A549 (cell line): Measurements from ENCODE around the gene MAP3K14.

ENCODE experiments used
- BCL3 ChIP-seq: fragments of >200 bp; sonication (Bioruptor Twin); formaldehyde crosslinking; IDR thresholded peaks from 3 replicates; pipeline ENCODE4 v1.6.1; 2016
- BHLHE40 ChIP-seq: IDR thresholded peaks from 2 replicates; pipeline ENCODE4 v1.6.1; 2012; ENCODE audit warnings: low read depth, low read length, inconsistent platforms
- CTCF ChIP-seq: fragments of >200 bp; sonication (Bioruptor Twin); formaldehyde crosslinking; IDR thresholded peaks from 3 replicates; pipeline ENCODE4 v1.5.1; 2016
- ELK1 ChIP-seq: fragments of 150-350 bp; IDR thresholded peaks from 2 replicates; pipeline ENCODE4 v1.6.1; 2014; ENCODE audit warnings: low read depth, mild to moderate bottlenecking, low read length
- FOSL2 ChIP-seq, 2 experiments: fragments of 450-650 bp in 1 of 2; fragments of >200 bp in 1 of 2; sonication (Bioruptor Twin) in 1 of 2; formaldehyde crosslinking; IDR thresholded peaks; 2 replicates each; pipeline versions ENCODE4 v1.5.0 to v1.6.1; 2016 to 2020; ENCODE audit warnings: mild to moderate bottlenecking in 1 of 2, moderate library complexity in 1 of 2
- GATA3 ChIP-seq: IDR thresholded peaks from 2 replicates; pipeline ENCODE4 v1.6.1; 2012; ENCODE audit warnings: borderline replicate concordance
- MAX ChIP-seq: IDR thresholded peaks from 2 replicates; pipeline ENCODE4 v1.6.1; 2012
- PHF8 ChIP-seq: fragments of 200-600 bp; sonication (generic); IDR thresholded peaks from 2 replicates; pipeline ENCODE4 v1.6.1; 2016; ENCODE audit warnings: low read depth, mild to moderate bottlenecking, antibody characterized with exemption, moderate library complexity, borderline replicate concordance
- RAD21 ChIP-seq, 2 experiments: fragments of >200 bp in 1 of 2; sonication (Bioruptor Twin) in 1 of 2; formaldehyde crosslinking in 1 of 2; IDR thresholded peaks in 1 of 2; conservative IDR thresholded peaks in 1 of 2; 2 replicates in 1 of 2; 3 replicates in 1 of 2; pipeline ENCODE4 v1.6.1; 2012 to 2018; ENCODE audit warnings: inconsistent platforms in 1 of 2

GRCh38 chr17:45218895-45219661 lies 97.7 kb downstream of the MAP3K14 start:
- TF ChIP-seq CTCF (peak; percentile 99), MAX (peak; percentile 46), FOSL2 (IDR thresholded peaks at IDR 0.05) (no peak), FOSL2 (CRISPR knock-in tag; IDR thresholded peaks at IDR 0.05) (no peak), PHF8 (no peak), ELK1 (no peak), BCL3 (no peak), GATA3 (no peak), RAD21 (conservative IDR thresholded peaks at IDR 0.05 in 1 of 2, IDR thresholded peaks at IDR 0.05 in 1 of 2) (peak; percentile 99 to 100), BHLHE40 (no peak)
